Activated effector memory CD4-positive, alpha-beta T cell treated with Interleukin-2 at 50 U/mL for 16 hours (primary cell): ENCODE data around the gene POLE.
A peak's percentile ranks its signal among the peaks of the same experiment; 100 is the strongest.

Source experiments
- DNase-seq: peaks from one replicate; pipeline ENCODE4 v3.0.0-alpha.2; 2020

The POLE gene

DNA sequence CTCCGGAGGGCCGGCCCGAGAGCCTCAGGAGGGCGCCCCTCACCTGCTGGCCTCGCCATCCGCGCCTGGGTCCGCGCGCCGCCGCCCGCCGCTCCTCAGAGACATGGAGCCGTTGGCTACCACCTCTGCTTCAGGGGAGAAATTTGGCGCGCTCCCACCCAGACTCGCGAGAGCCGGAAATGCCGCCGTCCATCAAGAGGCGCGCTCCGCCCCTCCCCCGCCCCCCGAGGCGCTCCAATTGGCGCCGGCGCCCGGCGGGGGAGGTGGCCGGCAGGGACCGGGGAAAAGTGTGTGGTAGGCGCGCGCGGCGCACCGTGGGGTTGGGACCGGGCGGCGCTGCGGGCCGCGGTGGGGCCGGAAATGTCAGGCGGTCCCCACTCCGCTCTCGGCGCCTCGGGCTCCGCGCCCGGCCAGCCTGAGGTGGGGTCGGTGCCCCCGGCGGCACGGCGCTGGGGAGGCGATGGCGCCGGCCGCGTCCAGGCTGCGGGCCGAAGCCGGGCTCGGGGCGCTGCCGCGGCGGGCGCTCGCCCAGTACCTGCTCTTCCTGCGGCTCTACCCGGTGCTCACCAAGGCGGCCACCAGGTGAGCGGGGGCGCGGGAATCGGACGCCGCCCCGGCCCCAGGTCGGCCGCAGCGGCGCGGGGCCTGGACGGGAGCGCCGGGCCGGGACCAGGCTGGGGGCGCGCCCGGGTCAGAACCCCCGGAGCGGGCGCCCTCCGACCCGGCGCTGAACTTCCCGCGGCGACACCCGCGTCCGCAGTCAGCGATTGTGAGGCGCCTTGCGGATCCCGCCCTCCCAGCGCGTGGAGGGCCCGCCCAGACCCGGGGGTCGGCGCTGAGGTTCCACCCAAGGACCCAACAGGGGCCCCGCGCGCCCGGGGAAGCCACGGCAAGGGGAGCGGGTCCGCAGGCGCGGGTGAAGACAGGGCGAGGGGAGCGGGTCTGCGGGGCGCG lies at the start of gene POLE, which contains the start of gene PXMP2:
Gene POLE (minus strand): TSS at position 132 of the 954 bp plus-strand sequence. CDS start 27 bp downstream, at position 105.
Gene PXMP2 (plus strand): TSS at position 377 of the 954 bp plus-strand sequence. CDS start 84 bp downstream, at position 461.
- DNase-seq, result peak; percentile 93

GRCh38 chr12:132736913-132737312 lies 49.8 kb upstream of the POLE start:
- DNase-seq, result no peak

GRCh38 chr12:132736378-132736777 lies 49.2 kb upstream of the POLE start:
- DNase-seq, result no peak

GRCh38 chr12:132735496-132735895 lies 48.4 kb upstream of the POLE start:
- DNase-seq, result no peak

DNA sequence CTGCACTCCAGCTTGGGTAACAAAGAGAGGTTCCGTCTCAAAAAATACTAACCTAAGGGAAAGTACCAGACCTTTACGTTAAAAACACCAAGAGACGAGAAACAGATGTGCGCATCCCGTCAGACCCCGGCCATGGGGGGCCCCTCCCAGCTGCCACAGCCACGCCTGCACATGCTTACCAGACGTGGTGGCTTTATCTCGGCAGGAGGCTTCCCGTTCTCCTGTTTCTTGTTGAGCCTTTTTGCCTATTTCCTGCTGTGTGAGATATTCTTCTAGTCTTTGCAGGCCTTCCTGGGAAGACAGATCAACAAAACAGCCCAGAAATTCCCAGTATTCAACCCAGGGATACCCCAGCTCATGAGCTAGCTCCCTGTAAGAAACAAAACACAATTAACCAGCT lies 47.1 kb upstream of the POLE start:
- DNase-seq, result no peak

DNA sequence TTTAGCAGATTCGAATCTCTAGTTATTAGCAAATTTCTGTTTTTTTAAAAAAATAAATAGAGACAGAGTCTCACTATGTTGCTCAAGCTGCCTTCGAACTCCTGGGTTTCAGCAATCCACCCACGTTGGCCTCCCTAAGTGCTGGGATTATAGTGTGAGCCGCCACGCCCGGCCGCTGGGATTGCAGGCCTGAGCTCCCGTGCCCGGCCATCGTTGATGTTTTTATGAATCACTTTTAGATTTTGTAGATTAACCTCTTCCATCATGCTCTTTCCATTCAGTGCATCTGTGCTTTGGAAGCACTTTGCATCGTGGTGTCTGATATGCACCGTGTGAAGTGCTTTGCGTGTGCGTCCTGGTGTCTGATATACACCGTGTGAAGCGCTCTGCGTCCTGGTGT lies 44.4 kb upstream of the POLE start:
- DNase-seq, result no peak

DNA sequence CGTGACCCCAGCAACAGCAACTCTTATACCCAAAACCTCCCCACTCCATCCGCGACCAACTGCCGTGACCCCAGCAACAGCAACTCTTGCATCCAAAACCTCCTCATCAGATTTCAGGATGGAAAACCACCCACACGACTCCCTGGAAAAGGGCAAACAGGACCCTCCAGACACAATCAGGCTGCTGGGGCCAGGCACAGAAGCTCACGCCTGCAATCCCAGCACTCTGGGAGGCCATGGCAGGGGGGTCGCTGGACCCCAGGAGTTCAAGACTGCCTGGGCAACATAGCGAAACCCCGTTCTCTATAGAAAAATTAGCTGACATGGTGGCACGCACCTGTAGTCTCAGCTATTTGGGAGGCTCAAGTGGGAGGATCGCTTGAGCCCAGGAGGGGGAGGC lies 43.2 kb upstream of the POLE start:
- no peak for DNase-seq

GRCh38 chr12:132729541-132730320 lies 42.6 kb upstream of the POLE start:
- DNase-seq, result no peak

DNA sequence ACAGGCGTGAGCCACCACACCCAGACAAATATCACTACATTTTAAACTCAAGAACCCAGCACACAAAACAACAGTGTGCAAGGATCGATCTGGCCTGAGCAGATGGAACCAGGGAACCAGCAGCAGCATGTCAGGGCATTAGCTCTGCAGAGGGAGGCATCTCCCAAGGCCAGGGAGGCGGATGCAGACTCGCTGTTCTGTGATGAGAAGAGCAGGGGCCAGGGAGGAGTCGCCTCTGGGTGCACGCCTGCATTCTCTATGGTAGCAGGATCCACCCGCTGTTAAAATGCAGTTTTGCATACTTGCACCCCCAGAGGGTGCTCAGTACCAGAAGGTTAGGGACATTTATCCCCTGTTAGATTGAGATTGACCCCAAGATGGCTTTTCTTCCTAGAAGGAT lies 41.4 kb upstream of the POLE start:
- no peak for DNase-seq

DNA sequence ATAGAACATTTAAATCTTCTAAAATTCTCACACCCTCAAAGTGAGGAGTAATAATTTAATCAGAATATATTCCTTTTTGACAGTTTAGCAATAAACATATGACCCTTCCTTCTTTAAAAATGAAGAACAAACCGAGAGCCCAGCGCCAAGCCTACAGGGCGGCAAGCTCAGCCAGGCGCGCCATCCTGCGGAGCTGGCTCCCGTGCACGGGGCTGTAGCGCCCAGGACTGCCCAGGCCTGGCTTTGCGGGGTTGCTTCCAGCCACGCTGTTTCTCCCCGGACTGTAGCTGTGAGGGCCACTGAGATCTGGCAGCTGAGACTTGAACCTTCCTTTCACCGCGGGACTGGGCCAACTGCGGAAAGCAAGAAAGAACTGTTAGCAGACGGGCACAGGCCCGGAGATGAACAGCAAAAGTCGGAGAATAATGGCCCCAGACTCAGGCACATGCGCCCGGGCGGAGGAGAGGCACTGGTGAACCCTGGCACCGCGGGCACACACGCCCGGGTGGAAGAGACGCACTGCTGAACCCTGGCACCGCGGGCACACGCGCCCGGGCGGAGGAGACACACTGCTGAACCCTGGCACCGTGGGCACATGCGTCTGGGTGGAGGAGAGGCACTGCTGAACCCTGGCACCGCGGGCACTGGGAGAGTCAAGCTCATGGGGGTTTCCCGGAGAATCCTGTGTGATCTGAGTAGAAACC lies 40.1 kb upstream of the POLE start:
- no peak for DNase-seq

DNA sequence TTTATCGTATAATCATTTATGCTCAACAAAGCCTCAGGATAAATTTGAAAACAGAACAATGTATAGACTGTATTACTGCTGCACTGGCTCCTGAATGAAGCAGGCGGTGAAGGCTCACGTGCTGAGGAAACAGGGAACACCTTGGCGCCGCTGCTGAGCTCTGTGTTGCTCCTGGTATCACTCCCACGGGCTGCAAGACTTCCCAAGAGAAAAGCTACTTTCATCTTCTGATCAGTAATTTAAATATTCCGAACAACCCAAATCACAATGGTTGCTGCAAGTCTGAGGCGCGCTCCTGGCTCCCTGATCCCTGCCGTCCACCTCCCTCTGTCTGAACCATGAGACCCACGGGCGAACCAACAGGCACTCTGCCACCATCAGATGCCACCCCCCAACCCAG lies 39.2 kb upstream of the POLE start:
- no peak for DNase-seq

DNA sequence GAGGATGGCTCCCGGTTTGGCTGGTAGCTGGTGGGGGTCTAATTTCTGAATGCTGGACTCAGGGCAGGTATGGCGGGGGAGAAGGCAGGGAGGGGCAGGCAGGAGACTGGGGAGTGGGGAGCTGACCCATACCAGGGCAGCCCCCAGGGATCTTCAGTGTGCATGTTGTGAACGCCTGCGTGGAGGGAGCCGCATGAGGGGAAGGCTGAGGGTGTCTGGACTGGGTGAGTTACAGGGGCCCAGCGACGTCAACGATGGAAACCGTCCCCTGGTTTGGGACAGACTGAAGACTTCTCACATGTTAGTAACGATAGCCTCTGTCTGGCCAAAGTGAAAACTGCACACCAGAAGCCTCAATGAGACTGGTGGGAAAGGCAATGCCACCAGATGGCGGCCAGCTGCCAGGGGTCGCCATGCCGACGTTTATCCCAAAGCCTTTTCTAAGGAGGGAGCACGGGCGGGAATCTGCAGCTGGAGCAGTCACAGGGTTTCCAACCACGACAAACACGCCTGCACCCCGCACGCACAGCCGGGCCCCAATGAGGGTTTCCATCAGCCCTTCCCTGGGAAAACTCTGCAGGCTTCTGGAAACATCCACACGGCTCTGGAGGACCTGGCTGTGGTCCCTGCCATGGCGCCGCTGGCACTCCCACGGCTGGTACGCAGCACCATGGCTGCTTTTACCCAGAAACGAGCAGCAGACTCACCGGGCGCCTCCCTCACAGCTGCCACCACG lies 37.5 kb upstream of the POLE start:
- no peak for DNase-seq

- DNase-seq, result no peak
These were observed 36.6 kb upstream of the POLE start for GRCh38 chr12:132723764-132724140.

- DNase-seq, result no peak
These were observed 36.0 kb upstream of the POLE start for GRCh38 chr12:132723015-132723763.

DNA sequence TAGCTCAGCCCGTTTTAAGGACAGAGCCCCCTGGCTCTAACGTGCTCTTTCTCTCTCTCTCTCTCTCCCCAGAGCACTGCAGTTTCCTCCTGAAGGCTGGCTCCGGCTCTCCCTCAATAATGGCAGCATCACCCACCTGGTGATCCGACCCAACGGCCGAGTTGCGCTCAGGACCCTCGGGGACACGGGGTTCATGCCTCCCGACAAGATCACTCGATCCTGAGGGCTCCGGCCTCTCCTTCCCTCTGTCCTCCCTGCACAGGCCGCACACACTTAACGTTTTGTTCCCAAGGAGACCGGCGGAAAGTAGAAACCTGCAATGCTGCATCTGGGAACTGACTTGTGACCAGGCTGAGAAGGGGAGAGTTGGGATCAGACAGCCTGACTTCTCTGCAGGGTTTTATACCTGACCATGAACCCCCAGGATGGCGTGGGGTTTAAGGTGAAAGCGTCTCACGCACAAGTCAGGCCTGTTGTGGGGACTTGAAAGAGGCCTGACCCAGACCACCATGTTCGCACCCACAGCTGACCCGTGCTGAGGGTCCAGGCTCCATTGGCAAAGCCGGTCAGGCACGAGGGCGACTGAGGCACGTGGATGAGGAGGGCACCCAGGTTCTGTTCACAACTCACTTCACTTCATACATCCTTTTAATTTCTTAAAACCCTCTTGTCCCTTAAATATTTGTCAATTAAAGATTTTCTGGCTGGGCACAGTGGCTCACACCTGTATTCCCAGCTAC lies 33.6 kb upstream of the POLE start:
- DNase-seq, result no peak

- DNase-seq, result no peak
These were observed 32.8 kb upstream of the POLE start for GRCh38 chr12:132719954-132720324.

DNA sequence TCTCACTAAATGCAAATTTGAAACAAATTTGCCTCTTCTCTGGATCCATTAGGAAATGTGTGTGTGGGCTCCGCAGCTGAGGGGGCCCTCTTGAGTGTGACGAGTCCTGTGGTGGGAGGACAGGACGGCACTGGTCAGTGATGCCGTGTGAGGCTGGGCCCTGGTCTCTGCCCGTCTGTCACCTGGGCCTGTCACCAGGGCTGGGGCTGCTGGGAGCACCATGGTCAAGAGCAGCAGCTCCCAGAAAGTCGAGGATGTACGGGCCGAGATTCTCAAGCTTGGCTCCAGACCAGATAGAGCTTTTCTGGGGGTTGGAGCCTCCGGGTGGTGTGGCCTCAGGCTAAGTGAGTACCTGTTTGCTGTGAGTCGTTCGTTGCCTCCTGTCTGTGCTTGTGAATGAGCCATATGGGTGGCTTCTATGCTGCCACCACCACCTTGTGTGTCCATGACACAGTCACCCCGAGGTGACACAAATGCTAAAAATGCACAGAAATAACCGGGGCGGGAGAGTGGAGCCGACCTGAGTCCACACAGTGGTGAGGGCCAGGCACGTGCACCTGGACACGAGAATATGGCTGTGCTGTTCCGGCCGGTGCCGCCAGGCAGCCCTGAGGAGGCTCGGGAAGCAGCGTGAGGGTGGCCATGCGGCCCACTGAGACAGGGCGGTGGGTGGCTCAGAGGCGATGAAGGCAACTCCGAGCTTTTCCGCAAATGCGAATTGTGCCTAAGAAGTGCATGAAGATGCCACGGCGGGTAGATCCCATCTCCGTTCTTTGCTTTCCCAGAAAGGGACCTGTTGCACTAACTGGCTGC lies 32.2 kb upstream of the POLE start:
- DNase-seq, result no peak

DNA sequence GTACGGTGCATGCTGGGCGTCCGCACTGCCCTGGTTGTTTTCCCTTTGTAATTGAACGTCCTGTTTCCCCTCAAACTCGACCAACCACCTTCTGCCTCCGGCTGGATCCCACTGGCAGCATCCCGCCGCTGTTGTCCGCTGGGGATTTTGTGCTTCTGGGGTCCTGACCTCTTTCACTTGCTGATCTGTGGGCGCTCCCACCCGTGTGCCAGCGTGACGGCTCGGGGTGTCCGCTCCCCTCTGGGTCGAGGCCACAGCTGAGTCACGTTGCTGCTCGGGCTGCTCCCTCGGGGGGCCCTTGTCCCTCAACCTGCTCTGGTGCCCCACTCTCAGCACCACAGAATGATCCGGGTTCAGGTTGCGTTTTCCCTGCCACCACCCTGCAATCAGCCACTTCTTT lies 31.5 kb upstream of the POLE start:
- no peak for DNase-seq

- DNase-seq, result no peak
These were observed 30.6 kb upstream of the POLE start for GRCh38 chr12:132717531-132718387.
